ENCODE data around the gene NGLY1.

The NGLY1 gene

GRCh38 chr3:25787689-25788088 is 4.4 kb upstream of the NGLY1 start:
- TF ChIP-seq CTCF (IDR thresholded peaks at IDR 0.05; ENCODE audit: low read depth, low read length, missing control alignments), result no peak
- H3K4me3 ChIP-seq (replicated peaks; ENCODE audit: low read depth, low read length), result no peak overlapping the region
- DNase-seq (ENCODE audit: extremely low read depth, low read depth), result no peak

GRCh38 chr3:25785826-25786225 is 2.6 kb upstream of the NGLY1 start:
- TF ChIP-seq CTCF (IDR thresholded peaks at IDR 0.05; ENCODE audit: low read depth, low read length, missing control alignments), result no peak
- no peak overlapping the region for H3K4me3 ChIP-seq (replicated peaks; ENCODE audit: low read depth, low read length)
- no peak for DNase-seq (ENCODE audit: extremely low read depth, low read depth)

GRCh38 chr3:25784971-25785370 is 1.7 kb upstream of the NGLY1 start:
- TF ChIP-seq CTCF (IDR thresholded peaks at IDR 0.05; ENCODE audit: low read depth, low read length, missing control alignments), result no peak
- no peak overlapping the region for H3K4me3 ChIP-seq (replicated peaks; ENCODE audit: low read depth, low read length)
- DNase-seq (ENCODE audit: extremely low read depth, low read depth), result no peak

GRCh38 chr3:25783661-25784512 is 644 bp upstream of the NGLY1 start:
- peak overlapping the region; percentile 54 for H3K4me3 ChIP-seq (replicated peaks; ENCODE audit: low read depth, low read length)
- TF ChIP-seq CTCF (IDR thresholded peaks at IDR 0.05; ENCODE audit: low read depth, low read length, missing control alignments), result no peak
- no peak for DNase-seq (ENCODE audit: extremely low read depth, low read depth)

- no peak for TF ChIP-seq CTCF (IDR thresholded peaks at IDR 0.05; ENCODE audit: low read depth, low read length, missing control alignments)
- peak overlapping the region; percentile 80 for H3K4me3 ChIP-seq (replicated peaks; ENCODE audit: low read depth, low read length)
- DNase-seq (ENCODE audit: extremely low read depth, low read depth), result no peak
Measured at GRCh38 chr3:25782636-25782937, 656 bp downstream of the NGLY1 start.

GRCh38 chr3:25781758-25782594 is 1.3 kb downstream of the NGLY1 start:
- no peak for DNase-seq (ENCODE audit: extremely low read depth, low read depth)
- no peak for TF ChIP-seq CTCF (IDR thresholded peaks at IDR 0.05; ENCODE audit: low read depth, low read length, missing control alignments)
- H3K4me3 ChIP-seq (replicated peaks; ENCODE audit: low read depth, low read length), result peak overlapping the region; percentile 80
